Testis (tissue), 2 donors: ENCODE measurements around the gene KLC1.

ENCODE experiments used
- CTCF ChIP-seq, 3 experiments: fragments of 450-650 bp in 2 of 3; fragments of 200-600 bp in 1 of 3; sonication (generic) in 1 of 3; IDR thresholded peaks; one replicate each; pipeline ENCODE4 v1.5.1; 2016 to 2019; ENCODE audit warnings: antibody characterized with exemption in 3 of 3, mild to moderate bottlenecking in 2 of 3, moderate library complexity in 1 of 3
- POLR2A ChIP-seq: fragments of 450-650 bp; IDR thresholded peaks from one replicate; pipeline ENCODE4 v1.6.1; 2017; ENCODE audit warnings: antibody characterized with exemption, mild to moderate bottlenecking, moderate library complexity

GRCh38 chr14:103597623-103598377, 31.2 kb upstream of the KLC1 start:
- no peak for TF ChIP-seq POLR2A
- TF ChIP-seq CTCF (IDR thresholded peaks at IDR 0.05) = no peak
